HEK293 (cell line): Measurements from ENCODE around the gene PRR3.

Experiments used
- GLI2 ChIP-seq: fragments of 450-650 bp; formaldehyde crosslinking; IDR thresholded peaks from 2 replicates; pipeline ENCODE4; 2017; ENCODE audit warnings: missing biosample characterization, missing genetic modification characterization, low read depth, borderline replicate concordance
- HOXD13 ChIP-seq: sonication (generic); formaldehyde crosslinking; IDR thresholded peaks from 2 replicates; pipeline ENCODE4 v1.8.0; 2022; ENCODE audit warnings: missing genetic modification reagents, borderline replicate concordance
- OVOL3 ChIP-seq: fragments of 450-650 bp; formaldehyde crosslinking; IDR thresholded peaks from 2 replicates; pipeline ENCODE4 v1.5.1; 2016; ENCODE audit warnings: missing biosample characterization, missing genetic modification characterization
- SP2 ChIP-seq: fragments of 450-650 bp; formaldehyde crosslinking; IDR thresholded peaks from 2 replicates; pipeline ENCODE4 v1.5.1; 2016; ENCODE audit warnings: missing biosample characterization, missing genetic modification characterization
- SP3 ChIP-seq: fragments of 450-650 bp; formaldehyde crosslinking; IDR thresholded peaks from 2 replicates; pipeline ENCODE4 v1.5.1; 2016; ENCODE audit warnings: missing biosample characterization, missing genetic modification characterization
- TCF7L2 ChIP-seq: IDR thresholded peaks from 2 replicates; pipeline ENCODE4 v1.6.1; 2011; ENCODE audit warnings: low read depth, mild to moderate bottlenecking, inconsistent platforms, low read length, moderate library complexity, borderline replicate concordance
- ZBTB20 ChIP-seq: fragments of 450-650 bp; formaldehyde crosslinking; IDR thresholded peaks from 2 replicates; pipeline ENCODE4 v1.5.1; 2016; ENCODE audit warnings: missing biosample characterization, missing genetic modification characterization
- ZFHX2 ChIP-seq: fragments of 450-650 bp; formaldehyde crosslinking; conservative IDR thresholded peaks from 2 replicates; pipeline ENCODE4 v1.5.1; 2016; ENCODE audit warnings: missing biosample characterization, missing genetic modification characterization
- ZFP41 ChIP-seq: fragments of 450-650 bp; formaldehyde crosslinking; IDR thresholded peaks from 2 replicates; pipeline ENCODE4 v1.5.1; 2016; ENCODE audit warnings: missing biosample characterization, missing genetic modification characterization, borderline replicate concordance
- ZIC2 ChIP-seq: fragments of 450-650 bp; formaldehyde crosslinking; IDR thresholded peaks from 2 replicates; pipeline ENCODE4 v1.5.1; 2016; ENCODE audit warnings: missing biosample characterization, missing genetic modification characterization
- ZNF174 ChIP-seq: fragments of 450-650 bp; formaldehyde crosslinking; IDR thresholded peaks from 2 replicates; pipeline ENCODE4 v1.5.0; 2017; ENCODE audit warnings: missing biosample characterization, mild to moderate bottlenecking, missing genetic modification characterization
- ZNF571 ChIP-seq: fragments of 450-650 bp; formaldehyde crosslinking; IDR thresholded peaks from 2 replicates; pipeline ENCODE4 v1.5.0; 2017; ENCODE audit warnings: missing biosample characterization, missing genetic modification characterization
- ZNF670 ChIP-seq: fragments of 450-650 bp; formaldehyde crosslinking; IDR thresholded peaks from 2 replicates; pipeline ENCODE4 v1.5.1; 2016; ENCODE audit warnings: missing biosample characterization, missing genetic modification characterization, low read depth
- ZNF701 ChIP-seq: fragments of 450-650 bp; formaldehyde crosslinking; IDR thresholded peaks from 2 replicates; pipeline ENCODE4 v1.5.1; 2016; ENCODE audit warnings: missing biosample characterization, missing genetic modification characterization
- ZNF791 ChIP-seq: fragments of 450-650 bp; formaldehyde crosslinking; IDR thresholded peaks from 2 replicates; pipeline ENCODE4 v1.5.1; 2016; ENCODE audit warnings: missing biosample characterization, missing genetic modification characterization
- ZNF837 ChIP-seq: fragments of 450-650 bp; formaldehyde crosslinking; IDR thresholded peaks from 2 replicates; pipeline ENCODE4 v1.5.1; 2016; ENCODE audit warnings: missing biosample characterization, missing genetic modification characterization
- TF ChIP-seq, protein P1 (sequence below): fragments of 450-650 bp; formaldehyde crosslinking; IDR thresholded peaks from 2 replicates; pipeline ENCODE4 v1.5.1; 2016; ENCODE audit warnings: missing biosample characterization, missing genetic modification characterization
- TF ChIP-seq, protein P2 (sequence below): fragments of 450-650 bp; formaldehyde crosslinking; IDR thresholded peaks from 2 replicates; pipeline ENCODE4 v1.5.1; 2017; ENCODE audit warnings: missing biosample characterization, mild to moderate bottlenecking, missing genetic modification characterization, moderate library complexity
- TF ChIP-seq, protein P3 (sequence below): fragments of 450-650 bp; formaldehyde crosslinking; IDR thresholded peaks from 2 replicates; pipeline ENCODE4 v1.5.1; 2016; ENCODE audit warnings: missing biosample characterization, missing genetic modification characterization
- TF ChIP-seq, protein P4 (sequence below): fragments of 450-650 bp; formaldehyde crosslinking; IDR thresholded peaks from 2 replicates; pipeline ENCODE4 v1.5.1; 2016; ENCODE audit warnings: missing biosample characterization, missing genetic modification characterization, borderline replicate concordance
- TF ChIP-seq, protein P5 (sequence below): fragments of 450-650 bp; formaldehyde crosslinking; conservative IDR thresholded peaks from 2 replicates; pipeline ENCODE4 v1.5.1; 2016; ENCODE audit warnings: low read depth, missing biosample characterization, missing genetic modification characterization

The PRR3 gene

DNA sequence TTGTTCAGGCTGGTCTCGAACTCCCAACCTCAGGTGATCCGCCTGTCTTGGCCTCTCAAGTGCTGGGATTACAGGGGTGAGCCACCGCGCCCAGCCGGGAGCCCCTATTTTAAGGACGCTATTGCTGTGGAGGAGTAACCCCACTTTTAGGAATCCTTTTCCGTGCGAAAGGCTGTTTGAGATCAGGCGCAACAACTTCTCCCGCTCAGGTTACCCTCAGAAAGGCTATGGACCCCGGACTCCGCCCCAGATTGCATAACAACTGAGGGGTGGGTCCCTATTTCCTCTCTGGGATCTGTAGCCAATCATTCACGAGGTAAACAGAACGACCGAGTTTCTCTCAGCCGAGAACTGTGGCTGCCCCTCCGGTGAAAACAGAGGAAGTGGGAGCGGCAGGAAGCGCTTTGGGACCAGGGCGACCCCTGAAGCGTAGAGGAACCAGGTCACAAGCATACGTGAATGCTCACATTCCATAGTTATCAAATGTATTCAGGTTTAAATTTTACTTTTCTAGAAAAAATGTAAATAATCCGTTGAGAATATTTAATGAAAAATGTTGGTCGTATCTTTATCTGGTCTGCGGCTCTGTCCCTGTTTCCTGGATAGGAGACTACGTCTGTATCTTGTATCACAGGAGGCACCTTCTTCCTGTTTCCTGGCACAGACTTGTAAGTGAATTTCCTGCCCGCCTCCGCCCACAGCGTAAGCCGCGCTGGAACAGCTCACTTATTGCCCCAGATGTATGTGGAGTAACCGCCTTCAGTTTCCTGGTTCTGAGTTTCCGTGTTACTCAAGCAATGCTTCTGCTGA lies 40.9 kb upstream of the PRR3 start (continued):
- TF ChIP-seq, protein P1, sequence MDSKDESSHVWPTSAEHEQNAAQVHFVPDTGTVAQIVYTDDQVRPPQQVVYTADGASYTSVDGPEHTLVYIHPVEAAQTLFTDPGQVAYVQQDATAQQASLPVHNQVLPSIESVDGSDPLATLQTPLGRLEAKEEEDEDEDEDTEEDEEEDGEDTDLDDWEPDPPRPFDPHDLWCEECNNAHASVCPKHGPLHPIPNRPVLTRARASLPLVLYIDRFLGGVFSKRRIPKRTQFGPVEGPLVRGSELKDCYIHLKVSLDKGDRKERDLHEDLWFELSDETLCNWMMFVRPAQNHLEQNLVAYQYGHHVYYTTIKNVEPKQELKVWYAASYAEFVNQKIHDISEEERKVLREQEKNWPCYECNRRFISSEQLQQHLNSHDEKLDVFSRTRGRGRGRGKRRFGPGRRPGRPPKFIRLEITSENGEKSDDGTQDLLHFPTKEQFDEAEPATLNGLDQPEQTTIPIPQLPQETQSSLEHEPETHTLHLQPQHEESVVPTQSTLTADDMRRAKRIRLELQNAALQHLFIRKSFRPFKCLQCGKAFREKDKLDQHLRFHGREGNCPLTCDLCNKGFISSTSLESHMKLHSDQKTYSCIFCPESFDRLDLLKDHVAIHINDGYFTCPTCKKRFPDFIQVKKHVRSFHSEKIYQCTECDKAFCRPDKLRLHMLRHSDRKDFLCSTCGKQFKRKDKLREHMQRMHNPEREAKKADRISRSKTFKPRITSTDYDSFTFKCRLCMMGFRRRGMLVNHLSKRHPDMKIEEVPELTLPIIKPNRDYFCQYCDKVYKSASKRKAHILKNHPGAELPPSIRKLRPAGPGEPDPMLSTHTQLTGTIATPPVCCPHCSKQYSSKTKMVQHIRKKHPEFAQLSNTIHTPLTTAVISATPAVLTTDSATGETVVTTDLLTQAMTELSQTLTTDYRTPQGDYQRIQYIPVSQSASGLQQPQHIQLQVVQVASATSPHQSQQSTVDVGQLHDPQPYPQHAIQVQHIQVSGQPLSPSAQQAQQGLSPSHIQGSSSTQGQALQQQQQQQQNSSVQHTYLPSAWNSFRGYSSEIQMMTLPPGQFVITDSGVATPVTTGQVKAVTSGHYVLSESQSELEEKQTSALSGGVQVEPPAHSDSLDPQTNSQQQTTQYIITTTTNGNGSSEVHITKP (tag by site-specific recombination), result peak; percentile 83
- no peak for TF ChIP-seq ZFP41
- TF ChIP-seq ZNF791 (tag by site-specific recombination), result no peak
- no peak for TF ChIP-seq ZNF837
- TF ChIP-seq, protein P2, sequence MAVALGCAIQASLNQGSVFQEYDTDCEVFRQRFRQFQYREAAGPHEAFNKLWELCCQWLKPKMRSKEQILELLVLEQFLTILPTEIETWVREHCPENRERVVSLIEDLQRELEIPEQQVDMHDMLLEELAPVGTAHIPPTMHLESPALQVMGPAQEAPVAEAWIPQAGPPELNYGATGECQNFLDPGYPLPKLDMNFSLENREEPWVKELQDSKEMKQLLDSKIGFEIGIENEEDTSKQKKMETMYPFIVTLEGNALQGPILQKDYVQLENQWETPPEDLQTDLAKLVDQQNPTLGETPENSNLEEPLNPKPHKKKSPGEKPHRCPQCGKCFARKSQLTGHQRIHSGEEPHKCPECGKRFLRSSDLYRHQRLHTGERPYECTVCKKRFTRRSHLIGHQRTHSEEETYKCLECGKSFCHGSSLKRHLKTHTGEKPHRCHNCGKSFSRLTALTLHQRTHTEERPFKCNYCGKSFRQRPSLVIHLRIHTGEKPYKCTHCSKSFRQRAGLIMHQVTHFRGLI (tag by site-specific recombination), result no peak
- no peak for TF ChIP-seq HOXD13 (CRISPR knock-in tag)
- no peak for TF ChIP-seq ZIC2 (tag by site-specific recombination)
- TF ChIP-seq, protein P3, sequence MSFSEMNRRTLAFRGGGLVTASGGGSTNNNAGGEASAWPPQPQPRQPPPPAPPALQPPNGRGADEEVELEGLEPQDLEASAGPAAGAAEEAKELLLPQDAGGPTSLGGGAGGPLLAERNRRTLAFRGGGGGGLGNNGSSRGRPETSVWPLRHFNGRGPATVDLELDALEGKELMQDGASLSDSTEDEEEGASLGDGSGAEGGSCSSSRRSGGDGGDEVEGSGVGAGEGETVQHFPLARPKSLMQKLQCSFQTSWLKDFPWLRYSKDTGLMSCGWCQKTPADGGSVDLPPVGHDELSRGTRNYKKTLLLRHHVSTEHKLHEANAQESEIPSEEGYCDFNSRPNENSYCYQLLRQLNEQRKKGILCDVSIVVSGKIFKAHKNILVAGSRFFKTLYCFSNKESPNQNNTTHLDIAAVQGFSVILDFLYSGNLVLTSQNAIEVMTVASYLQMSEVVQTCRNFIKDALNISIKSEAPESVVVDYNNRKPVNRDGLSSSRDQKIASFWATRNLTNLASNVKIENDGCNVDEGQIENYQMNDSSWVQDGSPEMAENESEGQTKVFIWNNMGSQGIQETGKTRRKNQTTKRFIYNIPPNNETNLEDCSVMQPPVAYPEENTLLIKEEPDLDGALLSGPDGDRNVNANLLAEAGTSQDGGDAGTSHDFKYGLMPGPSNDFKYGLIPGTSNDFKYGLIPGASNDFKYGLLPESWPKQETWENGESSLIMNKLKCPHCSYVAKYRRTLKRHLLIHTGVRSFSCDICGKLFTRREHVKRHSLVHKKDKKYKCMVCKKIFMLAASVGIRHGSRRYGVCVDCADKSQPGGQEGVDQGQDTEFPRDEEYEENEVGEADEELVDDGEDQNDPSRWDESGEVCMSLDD (tag by site-specific recombination), result no peak
- no peak for TF ChIP-seq ZNF701 (tag by site-specific recombination)
- TF ChIP-seq GLI2 (tag by site-specific recombination), result no peak
- TF ChIP-seq, protein P4, sequence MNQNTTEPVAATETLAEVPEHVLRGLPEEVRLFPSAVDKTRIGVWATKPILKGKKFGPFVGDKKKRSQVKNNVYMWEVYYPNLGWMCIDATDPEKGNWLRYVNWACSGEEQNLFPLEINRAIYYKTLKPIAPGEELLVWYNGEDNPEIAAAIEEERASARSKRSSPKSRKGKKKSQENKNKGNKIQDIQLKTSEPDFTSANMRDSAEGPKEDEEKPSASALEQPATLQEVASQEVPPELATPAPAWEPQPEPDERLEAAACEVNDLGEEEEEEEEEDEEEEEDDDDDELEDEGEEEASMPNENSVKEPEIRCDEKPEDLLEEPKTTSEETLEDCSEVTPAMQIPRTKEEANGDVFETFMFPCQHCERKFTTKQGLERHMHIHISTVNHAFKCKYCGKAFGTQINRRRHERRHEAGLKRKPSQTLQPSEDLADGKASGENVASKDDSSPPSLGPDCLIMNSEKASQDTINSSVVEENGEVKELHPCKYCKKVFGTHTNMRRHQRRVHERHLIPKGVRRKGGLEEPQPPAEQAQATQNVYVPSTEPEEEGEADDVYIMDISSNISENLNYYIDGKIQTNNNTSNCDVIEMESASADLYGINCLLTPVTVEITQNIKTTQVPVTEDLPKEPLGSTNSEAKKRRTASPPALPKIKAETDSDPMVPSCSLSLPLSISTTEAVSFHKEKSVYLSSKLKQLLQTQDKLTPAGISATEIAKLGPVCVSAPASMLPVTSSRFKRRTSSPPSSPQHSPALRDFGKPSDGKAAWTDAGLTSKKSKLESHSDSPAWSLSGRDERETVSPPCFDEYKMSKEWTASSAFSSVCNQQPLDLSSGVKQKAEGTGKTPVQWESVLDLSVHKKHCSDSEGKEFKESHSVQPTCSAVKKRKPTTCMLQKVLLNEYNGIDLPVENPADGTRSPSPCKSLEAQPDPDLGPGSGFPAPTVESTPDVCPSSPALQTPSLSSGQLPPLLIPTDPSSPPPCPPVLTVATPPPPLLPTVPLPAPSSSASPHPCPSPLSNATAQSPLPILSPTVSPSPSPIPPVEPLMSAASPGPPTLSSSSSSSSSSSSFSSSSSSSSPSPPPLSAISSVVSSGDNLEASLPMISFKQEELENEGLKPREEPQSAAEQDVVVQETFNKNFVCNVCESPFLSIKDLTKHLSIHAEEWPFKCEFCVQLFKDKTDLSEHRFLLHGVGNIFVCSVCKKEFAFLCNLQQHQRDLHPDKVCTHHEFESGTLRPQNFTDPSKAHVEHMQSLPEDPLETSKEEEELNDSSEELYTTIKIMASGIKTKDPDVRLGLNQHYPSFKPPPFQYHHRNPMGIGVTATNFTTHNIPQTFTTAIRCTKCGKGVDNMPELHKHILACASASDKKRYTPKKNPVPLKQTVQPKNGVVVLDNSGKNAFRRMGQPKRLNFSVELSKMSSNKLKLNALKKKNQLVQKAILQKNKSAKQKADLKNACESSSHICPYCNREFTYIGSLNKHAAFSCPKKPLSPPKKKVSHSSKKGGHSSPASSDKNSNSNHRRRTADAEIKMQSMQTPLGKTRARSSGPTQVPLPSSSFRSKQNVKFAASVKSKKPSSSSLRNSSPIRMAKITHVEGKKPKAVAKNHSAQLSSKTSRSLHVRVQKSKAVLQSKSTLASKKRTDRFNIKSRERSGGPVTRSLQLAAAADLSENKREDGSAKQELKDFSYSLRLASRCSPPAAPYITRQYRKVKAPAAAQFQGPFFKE (tag by site-specific recombination), result no peak
- TF ChIP-seq, protein P5, sequence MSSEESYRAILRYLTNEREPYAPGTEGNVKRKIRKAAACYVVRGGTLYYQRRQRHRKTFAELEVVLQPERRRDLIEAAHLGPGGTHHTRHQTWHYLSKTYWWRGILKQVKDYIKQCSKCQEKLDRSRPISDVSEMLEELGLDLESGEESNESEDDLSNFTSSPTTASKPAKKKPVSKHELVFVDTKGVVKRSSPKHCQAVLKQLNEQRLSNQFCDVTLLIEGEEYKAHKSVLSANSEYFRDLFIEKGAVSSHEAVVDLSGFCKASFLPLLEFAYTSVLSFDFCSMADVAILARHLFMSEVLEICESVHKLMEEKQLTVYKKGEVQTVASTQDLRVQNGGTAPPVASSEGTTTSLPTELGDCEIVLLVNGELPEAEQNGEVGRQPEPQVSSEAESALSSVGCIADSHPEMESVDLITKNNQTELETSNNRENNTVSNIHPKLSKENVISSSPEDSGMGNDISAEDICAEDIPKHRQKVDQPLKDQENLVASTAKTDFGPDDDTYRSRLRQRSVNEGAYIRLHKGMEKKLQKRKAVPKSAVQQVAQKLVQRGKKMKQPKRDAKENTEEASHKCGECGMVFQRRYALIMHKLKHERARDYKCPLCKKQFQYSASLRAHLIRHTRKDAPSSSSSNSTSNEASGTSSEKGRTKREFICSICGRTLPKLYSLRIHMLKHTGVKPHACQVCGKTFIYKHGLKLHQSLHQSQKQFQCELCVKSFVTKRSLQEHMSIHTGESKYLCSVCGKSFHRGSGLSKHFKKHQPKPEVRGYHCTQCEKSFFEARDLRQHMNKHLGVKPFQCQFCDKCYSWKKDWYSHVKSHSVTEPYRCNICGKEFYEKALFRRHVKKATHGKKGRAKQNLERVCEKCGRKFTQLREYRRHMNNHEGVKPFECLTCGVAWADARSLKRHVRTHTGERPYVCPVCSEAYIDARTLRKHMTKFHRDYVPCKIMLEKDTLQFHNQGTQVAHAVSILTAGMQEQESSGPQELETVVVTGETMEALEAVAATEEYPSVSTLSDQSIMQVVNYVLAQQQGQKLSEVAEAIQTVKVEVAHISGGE, result peak; percentile 59
- no peak for TF ChIP-seq TCF7L2
- TF ChIP-seq SP3 (tag by site-specific recombination), result peak; percentile 40
- TF ChIP-seq ZNF670, result no peak
- TF ChIP-seq ZFHX2 (tag by site-specific recombination), result peak; percentile 68
- no peak for TF ChIP-seq ZNF174
- TF ChIP-seq ZNF571 (tag by site-specific recombination), result no peak
- no peak for TF ChIP-seq OVOL3 (tag by site-specific recombination)
- TF ChIP-seq SP2, result peak; percentile 46
- TF ChIP-seq ZBTB20 (tag by site-specific recombination), result peak; percentile 89
